PC-3 (cell line): ENCODE data around the gene PANK1. TPM values are rescaled to one million over a fixed set of nuclear protein-coding genes. Genes with fewer than 3 reads are reported as not detected.

Source experiments
- ATAC-seq: fragments of 200-7000 bp; cut with Tn5 transposase; 2 replicates; pipeline ENCODE4 v1.9.1; 2020; ENCODE audit warnings: mild to moderate bottlenecking, moderate library complexity
- BruUV-seq: library from RNA; stranded (reverse); fragments of 400-500 nt; replicated peaks from 2 replicates; lab custom pipeline; 2021; lab: Mats Ljungman, UMichigan
- CTCF ChIA-PET: fragments of 300-600 bp; sonication (Branson Sonifier 250); formaldehyde crosslinking; loops from one replicate; lab custom pipeline; 2022; ENCODE audit warnings: antibody characterized with exemption; lab: Charles Lee
- POLR2A ChIA-PET: fragments of 300-600 bp; sonication (Branson Sonifier 250); formaldehyde crosslinking; loops from one replicate; lab custom pipeline; 2022; ENCODE audit warnings: antibody characterized with exemption; ENCODE audit not compliant: unreplicated experiment; lab: Charles Lee
- DNase-seq: peaks from one replicate; pipeline ENCODE4 v3.0.0-alpha.2; 2015
- H2AFZ ChIP-seq: fragments of 300-600 bp; sonication (generic); 2 replicates; pipeline ENCODE4 v1.6.0; 2016; ENCODE audit warnings: antibody characterized with exemption, low read length
- H3F3A ChIP-seq: fragments of 300-600 bp; sonication (generic); one replicate; pipeline ENCODE4 v1.6.0; 2017; ENCODE audit warnings: antibody characterized with exemption, low read length, control low read depth, mild to moderate bottlenecking; ENCODE audit not compliant: unreplicated experiment
- H3K27ac ChIP-seq: fragments of 300-600 bp; sonication (generic); 2 replicates; pipeline ENCODE4 v1.5.1; 2016; ENCODE audit warnings: mild to moderate bottlenecking, low read length
- H3K27me3 ChIP-seq: fragments of 300-600 bp; sonication (generic); 2 replicates; pipeline ENCODE4 v1.6.1; 2016; ENCODE audit warnings: low read length, mixed read lengths
- H3K36me3 ChIP-seq: fragments of 300-600 bp; sonication (generic); 2 replicates; pipeline ENCODE4 v1.6.1; 2016; ENCODE audit warnings: low read depth, mixed run types, low read length, mixed read lengths
- H3K4me1 ChIP-seq: fragments of 300-600 bp; sonication (generic); 2 replicates; pipeline ENCODE4 v1.5.1; 2016; ENCODE audit warnings: low read length; ENCODE audit not compliant: insufficient read depth
- H3K4me2 ChIP-seq: fragments of 300-600 bp; sonication (generic); 2 replicates; pipeline ENCODE4 v1.6.0; 2016; ENCODE audit warnings: low read length
- H3K4me3 ChIP-seq: fragments of 300-600 bp; sonication (generic); 2 replicates; pipeline ENCODE4 v1.5.1; 2016; ENCODE audit warnings: mild to moderate bottlenecking, low read length, mixed read lengths
- H3K79me2 ChIP-seq: fragments of 300-600 bp; sonication (generic); 2 replicates; pipeline ENCODE4 v1.6.1; 2017; ENCODE audit warnings: low read length, mixed read lengths
- H3K9ac ChIP-seq: fragments of 300-600 bp; sonication (generic); 2 replicates; pipeline ENCODE4 v1.6.0; 2016; ENCODE audit warnings: mild to moderate bottlenecking, low read length
- H3K9me2 ChIP-seq: fragments of 300-600 bp; sonication (generic); replicated peaks from 2 replicates; pipeline ENCODE4 v1.6.1; 2016; ENCODE audit warnings: mixed run types, low read length, mixed read lengths
- H3K9me3 ChIP-seq: fragments of 300-600 bp; sonication (generic); 2 replicates; pipeline ENCODE4 v1.6.1; 2016; ENCODE audit warnings: low read length, mixed read lengths
- H4K20me1 ChIP-seq: fragments of 300-600 bp; sonication (generic); 2 replicates; pipeline ENCODE4 v1.6.1; 2016; ENCODE audit warnings: low read length, mixed read lengths
- CTCF ChIP-seq: fragments of 300-600 bp; sonication (generic); conservative IDR thresholded peaks from 2 replicates; pipeline ENCODE4 v1.5.1; 2017; ENCODE audit warnings: antibody characterized with exemption, low read depth, mild to moderate bottlenecking, low read length
- EZH2 ChIP-seq: fragments of 300-600 bp; sonication (generic); IDR thresholded peaks from one replicate; pipeline ENCODE4 v1.6.1; 2017; ENCODE audit warnings: antibody characterized with exemption, mild to moderate bottlenecking, low read length; ENCODE audit not compliant: unreplicated experiment
- EZH2phosphoT487 ChIP-seq: fragments of 300-600 bp; sonication (generic); IDR thresholded peaks from 2 replicates; pipeline ENCODE4 v1.6.1; 2018; ENCODE audit warnings: mild to moderate bottlenecking, antibody characterized with exemption, low read length, borderline replicate concordance
- intact Hi-C: fragments of 100-400 bp; cut with micrococcal nuclease; formaldehyde crosslinking; loops from 2 replicates; pipeline ENCODE4 v1.9.0; 2023
- total RNA-seq: library from RNA; depleted of rRNA; stranded (reverse); fragments of >200 nt; gene quantifications from 2 replicates; pipeline ENCODE4 v1.2.3, GENCODE V29; 2014

PANK1 gene
- total RNA-seq, 1 experiment from 2014 or later: 3.9 TPM

- Histone ChIP-seq H3F3A (no peaks in the 10 kb centered on the region), H3K9me2 (no peaks in the 10 kb centered on the region), H3K27me3 (no peaks in the 10 kb centered on the region), H3K79me2 (no peaks in the 10 kb centered on the region), H3K9me3 (no peaks in the 10 kb centered on the region), H3K36me3 (no peaks in the 10 kb centered on the region; the same call in 1 of the 2 replicates), H3K27ac (no peak overlapping the region), H3K4me1 (no peaks in the 10 kb centered on the region), H4K20me1 (no peaks in the 10 kb centered on the region), H3K4me2 (no peak overlapping the region), H3K9ac (no peak overlapping the region), H2AFZ (no peak overlapping the region), H3K4me3 (no peak overlapping the region)
- POLR2A ChIA-PET: no interaction called here
- CTCF ChIA-PET: no interaction called here
- intact Hi-C loops: no loop called here
- TF ChIP-seq EZH2 (no peak), EZH2phosphoT487 (no peak)
- DNase-seq (no peak), ATAC-seq (no peak)
- no TSS peak for BruUV-seq
Observed at GRCh38 chr10:89625041-89625765, 19.8 kb downstream of the PANK1 start.

GRCh38 chr10:89624020-89624419, 21.0 kb downstream of the PANK1 start:
- POLR2A ChIA-PET: no interaction called here
- ATAC-seq (no peak), DNase-seq (no peak)
- Histone ChIP-seq H3K4me2 (no peak overlapping the region), H3K4me1 (no peaks in the 10 kb centered on the region), H3K4me3 (no peak overlapping the region), H3F3A (no peaks in the 10 kb centered on the region), H3K79me2 (no peaks in the 10 kb centered on the region), H3K27me3 (no peaks in the 10 kb centered on the region), H3K9me2 (no peaks in the 10 kb centered on the region), H3K36me3 (no peaks in the 10 kb centered on the region; the same call in 1 of the 2 replicates), H3K27ac (no peak overlapping the region), H2AFZ (no peak overlapping the region), H4K20me1 (no peaks in the 10 kb centered on the region), H3K9ac (no peak overlapping the region), H3K9me3 (no peaks in the 10 kb centered on the region)
- CTCF ChIA-PET: no interaction called here
- TF ChIP-seq CTCF (no peak), EZH2 (no peak), EZH2phosphoT487 (no peak)
- intact Hi-C loops: no loop called here
- BruUV-seq: no TSS peak

GRCh38 chr10:89622151-89622550, 22.9 kb downstream of the PANK1 start:
- no peaks in the 10 kb centered on the region for H3F3A ChIP-seq
- H2AFZ ChIP-seq: no peak overlapping the region
- no peak overlapping the region for H3K9ac ChIP-seq
- H3K4me3 ChIP-seq: no peak overlapping the region
- H3K4me1 ChIP-seq: no peaks in the 10 kb centered on the region
- no peaks in the 10 kb centered on the region for H3K9me3 ChIP-seq
- H3K4me2 ChIP-seq: no peak overlapping the region
- H3K79me2 ChIP-seq: no peaks in the 10 kb centered on the region
- intact Hi-C loops: no loop called here
- no peaks in the 10 kb centered on the region; the same call in 1 of the 2 replicates for H3K36me3 ChIP-seq
- no peak overlapping the region for H3K27ac ChIP-seq
- ChIA-PET POLR2A (no interaction called here), CTCF (no interaction called here)
- no peak for DNase-seq
- TF ChIP-seq EZH2 (no peak), CTCF (no peak), EZH2phosphoT487 (no peak)
- BruUV-seq: no TSS peak
- no peak for ATAC-seq
- no peaks in the 10 kb centered on the region for H4K20me1 ChIP-seq
- H3K9me2 ChIP-seq: no peaks in the 10 kb centered on the region
- H3K27me3 ChIP-seq: no peaks in the 10 kb centered on the region
